ENCODE data around the gene TOLLIP. TPM values are rescaled to one million over a fixed set of nuclear protein-coding genes. Genes with fewer than 3 reads are reported as not detected.

The TOLLIP gene
- total and polyA plus RNA-seq, 9 donors, result 11.9 to 29.8 (median 24.5) TPM

GRCh38 chr11:1305501-1306056 lies 3.9 kb downstream of the TOLLIP start:
- WGBS (ENCODE audit: insufficient coverage), result 89% methylated on average over 22 of the region's 27 CpGs
- H3K27ac ChIP-seq (ENCODE audit: low read length), result no peak overlapping the region

GRCh38 chr11:1305063-1305495 lies 4.4 kb downstream of the TOLLIP start:
- 78% methylated on average over 10 of the region's 13 CpGs for WGBS (ENCODE audit: insufficient coverage)
- Histone ChIP-seq H3K36me3 (ENCODE audit: control insufficient read depth, insufficient read depth, low read length) (peaks cover 21% of the 10 kb centered on the region), H3K4me3 (ENCODE audit: low read length) (no peak overlapping the region), H3K27ac (ENCODE audit: low read length) (no peak overlapping the region), H3K27me3 (ENCODE audit: control insufficient read depth, insufficient read depth, low read length) (no peaks in the 10 kb centered on the region), H3K4me1 (ENCODE audit: control insufficient read depth, insufficient read depth, low read length) (peaks cover 26% of the 10 kb centered on the region), H3K9me3 (replicated peaks; ENCODE audit: control insufficient read depth, low read depth, low read length) (no peaks in the 10 kb centered on the region)
- DNase-seq, result no peak

More at GRCh38 chr11:1305501-1306056, 3.9 kb downstream of the TOLLIP start:
- Histone ChIP-seq H3K27me3 (ENCODE audit: control insufficient read depth, insufficient read depth, low read length) (no peaks in the 10 kb centered on the region), H3K4me3 (ENCODE audit: low read length) (no peak overlapping the region), H3K9me3 (replicated peaks; ENCODE audit: control insufficient read depth, low read depth, low read length) (peaks cover under 1% of the 10 kb centered on the region), H3K36me3 (ENCODE audit: control insufficient read depth, insufficient read depth, low read length) (peaks cover 19% of the 10 kb centered on the region), H3K4me1 (ENCODE audit: control insufficient read depth, insufficient read depth, low read length) (peaks cover 28% of the 10 kb centered on the region)
- DNase-seq, result no peak

GRCh38 chr11:1304380-1304779 lies 5.1 kb downstream of the TOLLIP start:
- H3K4me1 ChIP-seq (ENCODE audit: control insufficient read depth, insufficient read depth, low read length), result peaks cover 28% of the 10 kb centered on the region
- no peak overlapping the region for H3K27ac ChIP-seq (ENCODE audit: low read length)
- no peaks in the 10 kb centered on the region for H3K27me3 ChIP-seq (ENCODE audit: control insufficient read depth, insufficient read depth, low read length)
- DNase-seq, result no peak
- peaks cover 21% of the 10 kb centered on the region for H3K36me3 ChIP-seq (ENCODE audit: control insufficient read depth, insufficient read depth, low read length)
- 81% methylated on average over 4 of the region's 14 CpGs for WGBS (ENCODE audit: insufficient coverage)
- H3K4me3 ChIP-seq (ENCODE audit: low read length), result no peak overlapping the region
- H3K9me3 ChIP-seq (replicated peaks; ENCODE audit: control insufficient read depth, low read depth, low read length), result no peaks in the 10 kb centered on the region

DNA sequence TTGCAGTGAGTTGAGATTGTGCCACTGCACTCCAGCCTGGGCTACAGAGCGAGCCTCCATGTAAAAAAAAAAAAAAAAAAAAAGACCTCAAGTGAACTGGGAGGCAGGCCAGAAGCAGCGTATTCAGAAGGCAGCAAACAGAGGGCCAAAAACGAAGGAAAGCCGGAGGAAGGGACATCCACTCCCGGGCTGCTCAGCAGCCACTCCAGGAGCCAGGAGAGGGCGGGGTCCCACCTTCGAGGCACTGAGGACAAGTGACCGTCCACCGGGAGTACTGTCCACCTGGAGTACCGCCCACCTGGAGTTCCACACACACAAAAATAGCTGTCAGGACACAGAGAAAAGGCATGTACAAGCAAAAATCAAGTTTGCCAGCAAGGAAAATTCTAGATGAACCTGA lies 5.5 kb downstream of the TOLLIP start:
- no peak overlapping the region for H3K27ac ChIP-seq (ENCODE audit: low read length)
- WGBS (ENCODE audit: insufficient coverage), result 55% methylated on average over 7 of the region's 10 CpGs
- no peak overlapping the region for H3K4me3 ChIP-seq (ENCODE audit: low read length)
- peaks cover 28% of the 10 kb centered on the region for H3K4me1 ChIP-seq (ENCODE audit: control insufficient read depth, insufficient read depth, low read length)
- DNase-seq, result peak; percentile 51
- peaks cover 21% of the 10 kb centered on the region for H3K36me3 ChIP-seq (ENCODE audit: control insufficient read depth, insufficient read depth, low read length)
- no peaks in the 10 kb centered on the region for H3K27me3 ChIP-seq (ENCODE audit: control insufficient read depth, insufficient read depth, low read length)
- H3K9me3 ChIP-seq (replicated peaks; ENCODE audit: control insufficient read depth, low read depth, low read length), result no peaks in the 10 kb centered on the region

- peaks cover 21% of the 10 kb centered on the region for H3K36me3 ChIP-seq (ENCODE audit: control insufficient read depth, insufficient read depth, low read length)
- no peaks in the 10 kb centered on the region for H3K27me3 ChIP-seq (ENCODE audit: control insufficient read depth, insufficient read depth, low read length)
- DNase-seq, result no peak
- peaks cover 28% of the 10 kb centered on the region for H3K4me1 ChIP-seq (ENCODE audit: control insufficient read depth, insufficient read depth, low read length)
- H3K9me3 ChIP-seq (replicated peaks; ENCODE audit: control insufficient read depth, low read depth, low read length), result no peaks in the 10 kb centered on the region
- no peak overlapping the region for H3K4me3 ChIP-seq (ENCODE audit: low read length)
- H3K27ac ChIP-seq (ENCODE audit: low read length), result no peak overlapping the region
- WGBS (ENCODE audit: insufficient coverage), result 82% methylated on average over 22 of the region's 25 CpGs
Observed at GRCh38 chr11:1303126-1303821, 6.2 kb downstream of the TOLLIP start.

DNA sequence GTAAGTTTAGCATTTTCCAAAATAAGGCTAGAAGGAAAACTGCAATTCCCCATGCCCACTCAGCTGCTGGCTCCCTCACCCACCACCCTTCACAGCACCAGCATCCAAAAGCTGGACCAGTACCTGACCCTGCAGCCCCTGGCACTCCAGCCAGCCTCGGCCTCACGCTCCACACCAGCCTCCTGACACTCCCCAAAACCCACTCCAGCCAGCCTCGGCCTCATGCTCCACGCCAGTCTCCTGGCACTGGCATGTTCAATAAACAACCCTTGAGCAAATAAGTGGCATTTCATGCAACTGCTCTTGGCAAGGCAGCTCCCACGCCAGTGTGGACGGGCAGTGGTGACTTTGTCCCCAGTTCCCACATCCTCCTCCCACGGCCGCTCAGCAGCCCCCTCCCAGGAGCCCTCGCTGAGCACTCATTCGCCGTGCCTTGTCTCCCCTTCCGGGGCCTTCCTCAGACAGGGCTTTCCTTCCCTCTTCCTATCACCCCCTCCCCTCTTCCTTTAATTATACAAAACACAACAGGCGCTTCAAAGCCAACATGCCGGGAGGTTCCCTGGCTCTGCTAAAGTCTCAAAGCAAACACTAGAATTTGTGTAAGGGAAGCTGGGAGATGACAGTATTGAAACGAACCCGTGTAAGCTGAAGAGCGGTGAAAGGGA lies 6.8 kb downstream of the TOLLIP start:
- WGBS (ENCODE audit: insufficient coverage), result 67% methylated on average over 15 of the region's 17 CpGs
- no peaks in the 10 kb centered on the region for H3K27me3 ChIP-seq (ENCODE audit: control insufficient read depth, insufficient read depth, low read length)
- peaks cover 21% of the 10 kb centered on the region for H3K36me3 ChIP-seq (ENCODE audit: control insufficient read depth, insufficient read depth, low read length)
- no peaks in the 10 kb centered on the region for H3K9me3 ChIP-seq (replicated peaks; ENCODE audit: control insufficient read depth, low read depth, low read length)
- DNase-seq, result no peak
- peaks cover 28% of the 10 kb centered on the region for H3K4me1 ChIP-seq (ENCODE audit: control insufficient read depth, insufficient read depth, low read length)
- H3K27ac ChIP-seq (ENCODE audit: low read length), result no peak overlapping the region
- H3K4me3 ChIP-seq (ENCODE audit: low read length), result no peak overlapping the region

DNA sequence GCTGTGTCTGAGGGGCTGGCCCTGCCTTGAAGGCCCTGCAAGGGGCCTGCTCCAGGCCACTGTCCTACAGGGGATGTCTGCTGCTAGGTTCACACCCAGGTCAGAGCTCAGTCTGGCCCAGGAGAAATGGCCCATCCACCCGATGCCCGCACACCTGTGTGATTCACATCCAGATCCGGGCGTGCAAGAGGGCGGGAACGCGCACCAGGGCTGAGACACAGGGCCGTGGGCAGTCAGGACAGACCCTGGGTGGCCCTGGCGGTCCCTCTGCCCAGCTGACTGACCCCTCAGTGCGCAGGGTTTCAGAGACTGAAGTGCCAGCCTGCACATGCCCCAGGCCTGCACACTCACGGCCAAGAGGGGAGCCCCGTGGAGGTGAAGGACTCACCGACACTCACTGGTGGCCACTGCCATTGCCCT lies 7.4 kb downstream of the TOLLIP start:
- H3K4me1 ChIP-seq (ENCODE audit: control insufficient read depth, insufficient read depth, low read length), result peaks cover 29% of the 10 kb centered on the region
- H3K36me3 ChIP-seq (ENCODE audit: control insufficient read depth, insufficient read depth, low read length), result peaks cover 21% of the 10 kb centered on the region
- H3K4me3 ChIP-seq (ENCODE audit: low read length), result no peak overlapping the region
- H3K9me3 ChIP-seq (replicated peaks; ENCODE audit: control insufficient read depth, low read depth, low read length), result no peaks in the 10 kb centered on the region
- H3K27ac ChIP-seq (ENCODE audit: low read length), result no peak overlapping the region
- DNase-seq, result no peak
- 94% methylated on average over 9 of the region's 13 CpGs for WGBS (ENCODE audit: insufficient coverage)
- no peaks in the 10 kb centered on the region for H3K27me3 ChIP-seq (ENCODE audit: control insufficient read depth, insufficient read depth, low read length)

DNA sequence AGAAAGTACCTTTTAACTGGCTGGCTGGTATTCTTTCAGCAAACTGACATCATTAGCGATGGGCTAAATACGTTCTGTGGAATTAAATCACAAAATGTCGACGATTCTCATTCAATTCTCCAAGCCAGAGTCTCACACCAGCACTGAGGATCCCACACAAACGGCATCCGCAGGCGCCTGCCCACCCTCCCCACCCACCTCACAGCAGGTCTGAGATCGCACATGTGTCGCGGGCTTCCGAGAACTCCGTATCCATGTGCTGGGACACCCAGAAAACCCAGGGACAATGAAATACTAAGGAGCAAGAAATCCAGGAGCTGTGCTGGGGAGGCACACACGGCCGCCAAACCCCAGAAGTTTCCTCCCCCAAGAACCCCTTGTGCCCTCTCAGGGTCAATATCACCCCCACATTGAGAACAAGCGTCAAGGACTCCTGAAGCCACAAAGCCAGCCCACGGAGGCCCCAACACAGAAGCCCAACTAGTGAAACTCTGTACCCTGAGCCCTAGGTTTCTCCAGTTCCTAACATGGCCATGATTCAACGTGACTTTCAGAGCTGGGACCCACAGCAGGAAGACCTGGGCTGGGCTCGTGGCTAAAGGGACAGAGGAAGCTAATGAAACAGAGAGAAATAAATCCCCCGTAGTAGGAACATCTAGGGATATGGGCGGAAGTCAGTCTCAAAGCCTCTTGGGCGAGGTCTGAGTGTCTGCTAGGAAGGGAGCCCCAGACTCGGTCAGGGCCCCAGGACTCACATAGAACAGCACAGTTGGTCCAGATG lies 8.0 kb downstream of the TOLLIP start:
- H3K27me3 ChIP-seq (ENCODE audit: control insufficient read depth, insufficient read depth, low read length), result no peaks in the 10 kb centered on the region
- no peaks in the 10 kb centered on the region for H3K9me3 ChIP-seq (replicated peaks; ENCODE audit: control insufficient read depth, low read depth, low read length)
- H3K27ac ChIP-seq (ENCODE audit: low read length), result no peak overlapping the region
- no peak for DNase-seq
- H3K4me1 ChIP-seq (ENCODE audit: control insufficient read depth, insufficient read depth, low read length), result peaks cover 26% of the 10 kb centered on the region
- 82% methylated on average over 15 of the region's 22 CpGs for WGBS (ENCODE audit: insufficient coverage)
- no peak overlapping the region for H3K4me3 ChIP-seq (ENCODE audit: low read length)
- peaks cover 20% of the 10 kb centered on the region for H3K36me3 ChIP-seq (ENCODE audit: control insufficient read depth, insufficient read depth, low read length)

- H3K9me3 ChIP-seq (replicated peaks; ENCODE audit: control insufficient read depth, low read depth, low read length), result no peaks in the 10 kb centered on the region
- 77% methylated on average over 17 of the region's 28 CpGs for WGBS (ENCODE audit: insufficient coverage)
- DNase-seq, result no peak
- H3K36me3 ChIP-seq (ENCODE audit: control insufficient read depth, insufficient read depth, low read length), result peaks cover 22% of the 10 kb centered on the region
- peaks cover 26% of the 10 kb centered on the region for H3K4me1 ChIP-seq (ENCODE audit: control insufficient read depth, insufficient read depth, low read length)
- no peak overlapping the region for H3K4me3 ChIP-seq (ENCODE audit: low read length)
- peak overlapping the region; percentile 29 for H3K27ac ChIP-seq (ENCODE audit: low read length)
- no peaks in the 10 kb centered on the region for H3K27me3 ChIP-seq (ENCODE audit: control insufficient read depth, insufficient read depth, low read length)
Observed at GRCh38 chr11:1300569-1301187, 8.8 kb downstream of the TOLLIP start.
